Activated naive CD4-positive, alpha-beta T cell treated with anti-CD3 and anti-CD28 coated beads, Interleukin-2, amount 50 U/mL, for 24 hours (primary cell): Measurements from ENCODE around the gene S100A4.
"Not testable (repeated sequence)": the region's sequence is repeated elsewhere in the genome, so short reads cannot be mapped to it uniquely, and the experiment has no call there.

Experiments
- H3K27ac Mint-ChIP-seq: one replicate; pipeline ENCODE4 v1.8.0; 2021; ENCODE audit warnings: mild to moderate bottlenecking, mixed read lengths
- H3K27me3 Mint-ChIP-seq: one replicate; pipeline ENCODE4 v1.8.0; 2021; ENCODE audit warnings: mixed read lengths
- H3K36me3 Mint-ChIP-seq: one replicate; pipeline ENCODE4 v1.8.0; 2021; ENCODE audit warnings: mixed read lengths
- H3K4me1 Mint-ChIP-seq: one replicate; pipeline ENCODE4 v1.8.0; 2021; ENCODE audit warnings: mixed read lengths
- H3K4me3 Mint-ChIP-seq: one replicate; pipeline ENCODE4 v1.8.0; 2021; ENCODE audit warnings: mild to moderate bottlenecking, mixed read lengths
- H3K9me3 Mint-ChIP-seq: one replicate; pipeline ENCODE4 v1.8.0; 2021; ENCODE audit warnings: mixed read lengths

S100A4 gene

DNA sequence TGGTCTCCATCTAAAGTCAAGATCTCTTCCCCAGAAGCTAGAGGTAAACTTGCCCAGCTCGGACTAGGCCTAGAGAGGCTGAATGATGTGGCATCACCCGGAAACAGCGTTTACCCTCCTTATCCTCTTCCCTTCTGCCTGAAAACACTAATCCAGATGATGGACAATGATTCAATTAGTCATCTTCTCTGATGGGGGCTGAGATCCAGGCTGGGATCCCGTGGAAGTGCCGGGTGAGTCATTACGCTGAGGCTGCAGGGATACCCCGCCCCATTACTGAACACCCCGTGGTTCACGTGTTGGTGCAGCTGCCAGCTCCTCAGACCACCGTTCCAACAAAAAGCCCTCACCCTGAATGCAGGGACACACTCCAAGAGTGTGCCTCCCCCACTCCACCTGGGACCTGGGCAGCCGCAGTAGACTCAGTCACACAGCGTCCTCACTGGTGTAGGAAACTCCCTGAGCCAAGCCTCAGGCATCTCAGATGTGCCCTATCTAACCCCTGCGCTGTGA lies 11.9 kb downstream of the S100A4 start:
- Mint-ChIP-seq H3K4me1 (peaks cover 64% of the 10 kb centered on the region), H3K9me3 (no peaks in the 10 kb centered on the region), H3K4me3 (peak overlapping the region; percentile 90), H3K36me3 (peaks cover 2% of the 10 kb centered on the region), H3K27me3 (no peaks in the 10 kb centered on the region), H3K27ac (peak overlapping the region; percentile 95)

DNA sequence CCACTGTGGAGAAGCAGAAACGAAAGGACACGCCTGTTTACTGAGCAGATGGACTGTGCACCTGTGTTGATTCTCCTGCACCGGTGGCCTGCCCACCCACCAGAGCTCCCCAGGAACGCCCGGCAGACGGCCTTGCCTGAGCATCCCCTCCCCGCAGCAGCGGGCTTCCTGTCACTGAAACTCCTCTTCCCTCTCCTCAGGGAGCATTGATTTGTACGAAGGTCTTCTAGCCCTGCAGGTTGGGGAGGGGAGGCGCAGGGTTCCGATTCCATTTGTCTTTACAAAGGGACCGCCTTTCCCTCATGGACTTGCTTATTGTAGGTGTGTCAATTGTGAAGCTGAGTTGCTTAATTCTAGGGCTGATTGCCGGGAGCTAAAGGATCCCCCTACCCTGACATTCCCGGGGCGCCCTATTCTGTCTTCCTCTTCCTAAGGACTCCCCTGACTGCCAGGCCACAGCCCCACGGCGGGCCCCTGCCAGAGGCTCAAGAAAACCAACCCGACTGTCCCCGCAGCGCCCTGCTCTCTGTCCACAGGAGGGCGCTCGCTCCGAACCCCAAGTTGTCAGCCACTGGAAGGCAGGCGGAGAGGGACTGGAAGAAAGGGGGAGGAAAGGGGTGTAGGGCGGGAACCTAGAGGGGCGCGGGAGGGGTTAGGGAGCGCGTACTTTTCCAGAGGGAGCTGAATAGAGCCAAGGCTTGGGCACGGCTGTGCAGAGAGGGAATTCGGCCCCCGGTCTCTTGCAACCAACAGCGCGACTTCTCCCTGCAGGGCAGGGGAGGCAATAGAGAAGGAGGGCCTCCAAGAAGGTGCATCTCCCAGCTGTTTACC lies 12.6 kb downstream of the S100A4 start:
- H3K27ac Mint-ChIP-seq, result peak overlapping the region; percentile 95
- H3K9me3 Mint-ChIP-seq, result no peaks in the 10 kb centered on the region
- peaks cover 62% of the 10 kb centered on the region for H3K4me1 Mint-ChIP-seq
- H3K36me3 Mint-ChIP-seq, result peaks cover 2% of the 10 kb centered on the region
- H3K4me3 Mint-ChIP-seq, result peak overlapping the region; percentile 90
- no peaks in the 10 kb centered on the region for H3K27me3 Mint-ChIP-seq

DNA sequence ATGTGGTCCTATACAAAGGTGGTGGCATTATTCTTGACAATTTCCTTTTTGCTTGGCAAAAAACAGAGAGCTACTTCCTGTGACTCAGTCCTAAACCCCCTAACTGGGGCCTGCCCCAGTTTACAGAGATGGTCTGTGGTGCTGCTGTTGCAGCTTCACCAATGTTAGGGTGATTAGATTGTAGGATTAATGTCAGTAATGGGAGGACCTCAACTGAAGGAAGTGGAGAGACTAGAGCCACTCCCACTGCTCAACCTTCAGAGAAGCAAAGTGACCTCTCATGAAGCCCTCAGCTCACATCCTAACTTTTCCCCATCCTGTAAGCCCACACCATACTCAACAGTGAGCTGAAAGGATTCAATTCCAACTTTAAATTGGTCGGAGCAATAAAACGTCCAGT lies 13.4 kb downstream of the S100A4 start:
- H3K4me1 Mint-ChIP-seq, result peaks cover 62% of the 10 kb centered on the region

DNA sequence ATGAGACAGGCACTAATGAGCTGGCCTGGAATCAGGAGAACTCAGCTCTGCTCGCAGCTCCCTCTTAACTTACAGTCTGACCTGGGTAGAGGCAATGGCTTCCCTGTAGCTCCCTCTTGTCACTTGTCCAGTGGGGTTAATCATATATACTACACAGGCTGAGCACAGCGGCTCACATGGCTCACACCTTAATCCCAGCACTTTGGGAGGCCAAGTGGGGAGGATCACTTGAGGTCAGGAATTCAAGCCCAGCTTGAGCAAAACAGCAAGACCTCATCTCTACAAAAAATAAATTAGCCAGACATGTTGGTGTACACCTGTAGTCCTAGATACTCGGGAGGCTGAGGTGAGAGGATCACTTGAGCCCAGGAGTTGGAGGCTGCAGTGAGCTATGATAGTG lies 14.0 kb downstream of the S100A4 start:
- no peaks in the 10 kb centered on the region for H3K9me3 Mint-ChIP-seq
- H3K36me3 Mint-ChIP-seq, result peaks cover 2% of the 10 kb centered on the region
- H3K27ac Mint-ChIP-seq, result peak overlapping the region; percentile 76
- H3K4me1 Mint-ChIP-seq, result peaks cover 59% of the 10 kb centered on the region
- no peak overlapping the region for H3K4me3 Mint-ChIP-seq
- no peaks in the 10 kb centered on the region for H3K27me3 Mint-ChIP-seq

More for the DNA sequence above, 13.4 kb downstream of the S100A4 start:
- Mint-ChIP-seq H3K36me3 (peaks cover 2% of the 10 kb centered on the region), H3K27ac (peak overlapping the region; percentile 91), H3K9me3 (no peaks in the 10 kb centered on the region), H3K4me3 (peak overlapping the region; percentile 79), H3K27me3 (no peaks in the 10 kb centered on the region)

DNA sequence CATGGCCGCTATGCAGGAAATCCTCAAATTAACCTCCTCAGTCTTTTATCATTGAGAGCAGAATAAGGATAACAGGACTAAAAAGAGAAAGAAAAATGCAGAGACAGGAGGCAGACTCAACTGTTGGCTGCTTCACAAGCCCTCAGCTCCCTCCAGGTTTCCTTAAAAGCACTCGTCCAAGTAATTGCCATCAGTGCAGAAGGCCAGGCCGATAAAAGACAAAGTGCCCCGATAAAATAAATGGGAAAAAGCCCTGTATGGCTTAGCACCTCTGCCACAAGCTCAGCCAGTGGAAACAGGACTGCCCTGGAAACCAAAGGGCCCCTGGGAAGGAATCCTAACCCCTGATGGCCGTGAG lies 17.9 kb downstream of the S100A4 start:
- Mint-ChIP-seq H3K27ac (no peak overlapping the region), H3K9me3 (no peaks in the 10 kb centered on the region), H3K36me3 (peaks cover 2% of the 10 kb centered on the region), H3K4me3 (no peak overlapping the region), H3K27me3 (no peaks in the 10 kb centered on the region), H3K4me1 (peaks cover 24% of the 10 kb centered on the region)

- Mint-ChIP-seq H3K27ac (no peak overlapping the region), H3K4me1 (peaks cover 19% of the 10 kb centered on the region), H3K9me3 (no peaks in the 10 kb centered on the region), H3K36me3 (peaks cover 2% of the 10 kb centered on the region), H3K27me3 (no peaks in the 10 kb centered on the region), H3K4me3 (no peak overlapping the region)
Observed at GRCh38 chr1:153527023-153527682, 18.5 kb downstream of the S100A4 start.

DNA sequence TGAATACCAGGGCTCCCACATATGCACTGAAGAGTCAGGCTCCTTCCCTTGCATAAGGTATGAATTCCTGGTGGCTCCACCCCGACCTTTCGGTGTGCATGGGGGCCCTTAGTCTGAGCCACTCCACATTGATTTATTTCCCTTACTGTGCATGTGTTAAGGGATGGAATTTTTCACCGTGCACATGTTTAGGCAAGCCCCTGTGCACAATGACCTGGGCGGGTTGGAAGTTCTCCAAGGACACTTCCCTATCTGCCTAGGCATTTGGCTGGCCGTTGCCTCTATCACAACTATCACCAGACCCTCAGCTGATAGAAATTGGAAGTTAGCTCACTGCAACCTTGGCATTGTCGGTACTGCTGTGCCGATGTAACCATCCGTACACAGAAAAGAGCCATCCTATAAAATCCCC lies 19.5 kb downstream of the S100A4 start:
- Mint-ChIP-seq H3K27me3 (no peaks in the 10 kb centered on the region), H3K36me3 (peaks cover 2% of the 10 kb centered on the region), H3K4me3 (no peak overlapping the region), H3K4me1 (peaks cover 9% of the 10 kb centered on the region), H3K27ac (no peak overlapping the region), H3K9me3 (no peaks in the 10 kb centered on the region)

GRCh38 chr1:153525088-153525728 lies 20.4 kb downstream of the S100A4 start:
- H3K9me3 Mint-ChIP-seq, result no peaks in the 10 kb centered on the region
- H3K4me3 Mint-ChIP-seq, result no peak overlapping the region
- no peak overlapping the region for H3K27ac Mint-ChIP-seq
- H3K36me3 Mint-ChIP-seq, result peaks cover 2% of the 10 kb centered on the region
- peaks cover 5% of the 10 kb centered on the region for H3K4me1 Mint-ChIP-seq
- no peaks in the 10 kb centered on the region for H3K27me3 Mint-ChIP-seq

GRCh38 chr1:153522353-153523048 lies 23.1 kb downstream of the S100A4 start:
- not testable (repeated sequence) for H3K36me3 Mint-ChIP-seq, H3K9me3 Mint-ChIP-seq, H3K4me1 Mint-ChIP-seq, H3K4me3 Mint-ChIP-seq, H3K27me3 Mint-ChIP-seq, H3K27ac Mint-ChIP-seq

GRCh38 chr1:153521808-153522207 lies 23.8 kb downstream of the S100A4 start:
- not testable (repeated sequence) for H3K27me3 Mint-ChIP-seq, H3K27ac Mint-ChIP-seq, H3K4me1 Mint-ChIP-seq, H3K36me3 Mint-ChIP-seq, H3K9me3 Mint-ChIP-seq, H3K4me3 Mint-ChIP-seq

DNA sequence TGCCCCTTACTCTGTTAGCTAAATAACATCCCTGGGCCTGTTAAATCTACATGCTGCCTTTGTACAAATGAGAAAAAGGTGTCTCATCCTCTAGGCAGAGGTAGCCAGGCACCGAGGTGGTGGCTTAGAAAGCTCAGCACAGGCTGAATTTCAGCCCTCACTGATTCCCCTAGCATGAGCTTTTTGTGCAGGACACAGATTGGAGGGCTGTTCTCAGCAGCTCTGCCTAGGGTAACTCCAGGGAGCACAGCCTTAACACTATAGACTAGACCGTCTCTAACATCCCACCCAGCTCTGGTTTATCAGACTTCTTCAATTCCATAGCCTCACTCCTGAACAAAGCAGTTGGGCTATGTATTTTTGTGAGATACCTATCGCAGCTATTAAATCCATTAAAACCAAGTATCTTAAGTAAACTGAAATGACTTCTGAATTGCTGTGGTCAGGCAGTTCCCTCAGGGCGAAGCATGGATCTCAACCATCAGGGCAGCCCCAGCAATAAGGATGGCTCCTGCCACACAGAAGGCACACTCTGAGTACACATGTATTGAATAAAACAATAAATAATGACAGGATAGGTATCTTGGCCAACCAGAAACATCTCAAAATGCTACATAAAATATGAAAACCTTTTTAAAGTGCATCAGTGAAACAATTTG lies 24.7 kb downstream of the S100A4 start:
- H3K36me3 Mint-ChIP-seq, result no peaks in the 10 kb centered on the region
- no peak overlapping the region for H3K4me3 Mint-ChIP-seq
- no peaks in the 10 kb centered on the region for H3K27me3 Mint-ChIP-seq
- H3K9me3 Mint-ChIP-seq, result no peaks in the 10 kb centered on the region
- H3K4me1 Mint-ChIP-seq, result no peaks in the 10 kb centered on the region
- no peak overlapping the region for H3K27ac Mint-ChIP-seq

- H3K36me3 Mint-ChIP-seq, H3K27ac Mint-ChIP-seq: not testable (repeated sequence)
Observed at GRCh38 chr1:153520137-153520691, 25.4 kb downstream of the S100A4 start.

DNA sequence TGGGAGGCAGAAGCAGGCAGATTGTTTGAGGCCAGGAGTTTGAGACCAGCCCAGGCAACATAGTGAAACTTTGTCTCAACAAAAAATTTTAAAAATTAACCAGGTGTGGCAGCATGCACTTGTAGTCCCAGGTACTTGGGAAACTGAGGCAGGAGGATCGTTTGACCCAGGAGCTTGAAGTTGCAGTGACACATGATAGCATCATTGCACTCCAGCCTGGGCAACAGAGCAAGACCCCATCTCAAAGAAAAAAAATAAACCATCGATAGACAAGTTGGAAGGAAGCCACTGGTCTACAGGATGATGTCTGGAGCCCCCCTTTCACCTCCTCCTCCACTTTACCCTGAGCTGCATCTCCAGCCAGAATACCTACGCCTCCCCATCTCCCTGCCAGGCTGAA lies 26.4 kb downstream of the S100A4 start:
- H3K27ac Mint-ChIP-seq, result no peak overlapping the region
- no peak overlapping the region for H3K4me3 Mint-ChIP-seq
- no peaks in the 10 kb centered on the region for H3K4me1 Mint-ChIP-seq
- no peaks in the 10 kb centered on the region for H3K36me3 Mint-ChIP-seq
- no peaks in the 10 kb centered on the region for H3K27me3 Mint-ChIP-seq
- H3K9me3 Mint-ChIP-seq, result no peaks in the 10 kb centered on the region

More at GRCh38 chr1:153520137-153520691, 25.4 kb downstream of the S100A4 start:
- not testable (repeated sequence) for H3K27me3 Mint-ChIP-seq, H3K9me3 Mint-ChIP-seq, H3K4me3 Mint-ChIP-seq, H3K4me1 Mint-ChIP-seq

DNA sequence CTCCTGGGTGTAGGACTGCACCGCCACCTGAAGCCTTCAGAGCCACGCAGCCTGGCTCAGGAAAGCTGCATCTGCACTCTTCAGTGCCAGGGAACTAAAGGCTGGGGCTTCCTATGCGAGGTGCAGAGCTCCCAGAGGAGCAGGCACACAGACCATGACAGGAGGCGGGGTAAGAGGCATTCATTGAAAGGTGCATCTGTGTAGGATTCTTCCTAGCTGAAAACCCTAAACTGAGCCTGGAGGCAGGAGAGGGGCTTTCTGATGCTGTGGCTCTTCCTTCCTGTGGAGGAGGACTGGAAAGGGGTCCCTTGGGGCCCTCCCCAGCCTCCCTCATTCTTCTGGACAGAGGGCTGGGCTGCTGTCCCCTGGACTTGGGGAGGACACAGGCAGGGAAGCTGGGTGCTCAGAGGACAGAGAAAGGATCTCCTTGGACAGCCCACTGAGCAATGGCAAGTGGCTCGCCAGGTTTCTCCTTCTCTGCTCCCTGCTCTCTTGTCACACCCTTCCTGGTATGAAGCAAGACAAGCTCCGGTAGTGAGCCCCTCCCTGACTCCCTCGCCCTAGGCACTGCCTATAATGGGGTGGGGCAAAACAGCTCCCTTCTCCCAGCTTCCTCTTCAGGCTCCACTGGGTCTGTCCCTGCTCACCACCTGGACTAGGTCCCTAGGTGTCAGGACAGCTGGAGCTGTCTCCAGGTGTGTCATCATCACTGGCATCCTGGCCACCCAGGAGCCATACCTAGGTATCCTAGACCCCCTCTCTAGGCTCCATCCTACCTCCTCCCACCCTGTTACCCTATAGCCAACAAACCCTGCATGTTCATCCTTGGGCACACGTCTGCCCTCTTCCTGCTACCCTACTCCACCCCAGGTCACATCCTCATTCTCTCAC lies 29.9 kb downstream of the S100A4 start:
- H3K4me3 Mint-ChIP-seq, result no peak overlapping the region
- no peaks in the 10 kb centered on the region for H3K9me3 Mint-ChIP-seq
- no peaks in the 10 kb centered on the region for H3K27me3 Mint-ChIP-seq
- no peaks in the 10 kb centered on the region for H3K36me3 Mint-ChIP-seq
- H3K27ac Mint-ChIP-seq, result no peak overlapping the region
- H3K4me1 Mint-ChIP-seq, result peaks cover 9% of the 10 kb centered on the region
